Fibroblast of pulmonary artery (primary cell): Measurements from ENCODE around the gene RFC4.

Experiments
- DNase-seq: peaks from one replicate; pipeline ENCODE4 v3.0.0-alpha.2; 2010; ENCODE audit warnings: low read depth
- H3K4me3 ChIP-seq: replicated peaks from 2 replicates; pipeline ENCODE4 v1.5.1; 2011; ENCODE audit warnings: low read depth, mild to moderate bottlenecking, control low read depth, low read length, moderate library complexity
- CTCF ChIP-seq: IDR thresholded peaks from 2 replicates; pipeline ENCODE4 v1.5.1; 2011; ENCODE audit warnings: mild to moderate bottlenecking, control low read depth, low read length, inconsistent platforms; ENCODE audit errors: missing control alignments

RFC4 gene

GRCh38 chr3:186845756-186846155 is 39.5 kb upstream of the RFC4 start:
- no peak for TF ChIP-seq CTCF
- no peak overlapping the region for H3K4me3 ChIP-seq
- DNase-seq: no peak

- H3K4me3 ChIP-seq: no peak overlapping the region
- no peak for DNase-seq
- no peak for TF ChIP-seq CTCF
Measured at GRCh38 chr3:186844908-186845307, 38.6 kb upstream of the RFC4 start.

- DNase-seq: no peak
- H3K4me3 ChIP-seq: no peak overlapping the region
- TF ChIP-seq CTCF: no peak
Measured at GRCh38 chr3:186843039-186843432, 36.8 kb upstream of the RFC4 start.

GRCh38 chr3:186842426-186843038 is 36.2 kb upstream of the RFC4 start, which contains the start of gene ADIPOQ:
ADIPOQ (plus strand) TSS chr3:186842710; CDS start chr3:186853059, 10,349 bp downstream.
- no peak for TF ChIP-seq CTCF
- no peak within 1 kb of the TSS for H3K4me3 ChIP-seq
- DNase-seq: no peak

- TF ChIP-seq CTCF: no peak
- no peak for DNase-seq
- H3K4me3 ChIP-seq: no peak overlapping the region
Measured at GRCh38 chr3:186841620-186842019, 35.3 kb upstream of the RFC4 start.

- peak; percentile 59 for DNase-seq
- no peak overlapping the region for H3K4me3 ChIP-seq
- TF ChIP-seq CTCF: no peak
Measured at GRCh38 chr3:186839874-186840641, 33.8 kb upstream of the RFC4 start.

GRCh38 chr3:186832276-186832675 is 26.0 kb upstream of the RFC4 start:
- TF ChIP-seq CTCF: no peak
- no peak for DNase-seq
- no peak overlapping the region for H3K4me3 ChIP-seq
